Urothelium cell line (cell line): ENCODE results near the gene ITGA8.
"Not testable (repeated sequence)": the region's sequence is repeated elsewhere in the genome, so short reads cannot be mapped to it uniquely, and the experiment has no call there.

Experiments used
- DNase-seq: peaks from one replicate; pipeline ENCODE4 v3.0.0; 2011; ENCODE audit warnings: low spot score, mixed read lengths
- FAIRE-seq: peaks from 2 replicates; lab custom pipeline; 2011; peaks lifted over from hg19 to GRCh38; lab: Jason Lieb, UNC

ITGA8 gene

DNA sequence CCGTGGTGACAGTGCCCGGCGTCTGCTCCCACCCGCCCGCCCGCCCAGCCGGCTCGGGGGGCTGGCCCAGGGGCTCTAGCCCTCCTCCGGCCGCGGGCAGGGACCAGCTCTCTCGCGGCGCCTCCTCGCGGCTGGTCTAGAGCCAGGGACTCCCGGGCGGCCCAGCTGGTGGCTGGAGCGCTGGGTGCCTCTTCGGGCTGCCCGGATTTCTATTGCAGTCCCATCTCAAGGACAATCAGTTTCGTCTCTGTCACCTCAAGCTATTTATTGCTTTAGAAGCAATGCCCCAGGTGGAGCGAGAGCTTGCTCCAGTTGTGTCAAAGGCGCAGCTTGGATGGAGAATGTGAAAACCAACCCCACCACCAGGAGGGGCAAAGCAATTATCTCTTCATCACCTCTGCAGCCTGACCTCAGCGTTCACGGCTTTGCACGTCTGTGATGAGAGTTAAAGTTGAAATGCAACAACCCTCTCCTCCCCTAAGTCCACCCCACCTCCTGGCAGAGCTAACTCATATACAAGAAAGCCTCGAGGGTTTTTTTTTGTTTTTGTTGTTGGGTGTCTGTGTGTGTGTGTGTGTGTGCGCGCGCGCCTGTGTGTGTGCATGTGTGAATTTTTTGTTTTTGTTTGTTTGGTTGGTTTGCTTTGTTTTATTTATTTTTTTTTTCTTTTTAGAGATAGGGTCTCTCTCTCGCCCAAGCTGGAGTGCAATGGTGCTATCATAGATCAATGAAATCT lies at the start of gene ITGA8:
Gene ITGA8, minus strand, starts transcription at position 24 of the 736 bp plus-strand sequence. CDS start 151 bp downstream, outside the sequence.
- FAIRE-seq = no peak
- peak; percentile 41 for DNase-seq

GRCh38 chr10:15764892-15765454 lies 45.3 kb upstream of the ITGA8 start:
- no peak for FAIRE-seq

GRCh38 chr10:15763006-15763405 lies 43.3 kb upstream of the ITGA8 start:
- DNase-seq = no peak
- FAIRE-seq = no peak

More at GRCh38 chr10:15764892-15765454, 45.3 kb upstream of the ITGA8 start:
- DNase-seq = no peak

DNA sequence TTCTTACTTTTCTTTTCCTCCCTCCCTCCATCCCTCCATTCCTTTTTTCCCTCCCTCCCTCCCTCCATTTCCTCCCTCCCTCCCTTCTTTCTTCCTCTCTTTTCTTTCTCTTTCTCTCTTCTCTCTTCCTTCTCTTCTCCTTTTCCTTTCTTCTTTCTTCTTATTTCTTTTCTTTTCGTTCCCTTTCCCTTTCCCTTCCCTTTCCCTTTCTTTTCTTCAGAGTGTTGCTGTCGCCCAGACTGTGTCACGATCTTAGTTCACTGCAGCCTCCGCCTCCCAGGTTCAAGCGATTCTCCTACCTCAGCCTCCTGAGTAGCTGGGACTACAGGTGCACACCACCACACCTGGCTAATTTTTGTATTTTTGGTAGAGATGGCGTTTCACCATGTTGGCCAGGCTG lies 42.5 kb upstream of the ITGA8 start:
- not testable (repeated sequence) for FAIRE-seq, DNase-seq

DNA sequence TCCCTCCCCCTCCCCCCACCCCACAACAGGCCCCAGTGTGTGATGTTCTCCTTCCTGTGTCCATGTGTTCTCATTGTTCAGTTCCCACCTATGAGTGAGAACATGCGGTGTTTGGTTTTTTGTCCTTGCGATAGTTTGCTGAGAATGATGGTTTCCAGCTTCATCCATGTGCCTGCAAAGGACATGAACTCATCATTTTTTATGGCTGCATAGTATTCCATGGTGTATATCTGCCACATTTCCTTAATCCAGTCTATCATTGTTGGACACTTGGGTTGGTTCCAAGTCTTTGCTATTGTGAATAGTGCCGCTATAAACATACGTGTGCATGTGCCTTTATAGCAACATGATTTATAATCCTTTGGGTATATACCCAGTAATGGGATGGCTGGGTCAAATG lies 41.5 kb upstream of the ITGA8 start:
- not testable (repeated sequence) for DNase-seq, FAIRE-seq

DNA sequence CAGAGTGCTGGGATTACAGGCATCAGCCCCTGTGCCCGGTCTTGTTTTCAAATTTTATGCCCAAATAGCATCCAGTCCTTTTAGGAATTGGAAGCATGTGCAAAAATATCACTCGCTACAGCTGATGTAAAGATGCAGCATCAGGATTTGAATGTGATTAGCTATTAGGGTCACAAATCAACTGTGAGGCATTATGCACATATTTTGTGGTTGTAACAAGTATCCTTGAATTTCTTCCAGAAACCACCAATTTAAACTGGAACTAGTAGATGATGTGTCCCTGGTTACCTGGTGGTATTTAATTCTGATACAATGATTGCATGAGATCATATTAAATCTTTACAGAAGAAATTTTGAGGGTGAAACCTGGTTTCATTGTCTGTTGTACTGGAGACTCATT lies 41.0 kb upstream of the ITGA8 start:
- no peak for FAIRE-seq

DNA sequence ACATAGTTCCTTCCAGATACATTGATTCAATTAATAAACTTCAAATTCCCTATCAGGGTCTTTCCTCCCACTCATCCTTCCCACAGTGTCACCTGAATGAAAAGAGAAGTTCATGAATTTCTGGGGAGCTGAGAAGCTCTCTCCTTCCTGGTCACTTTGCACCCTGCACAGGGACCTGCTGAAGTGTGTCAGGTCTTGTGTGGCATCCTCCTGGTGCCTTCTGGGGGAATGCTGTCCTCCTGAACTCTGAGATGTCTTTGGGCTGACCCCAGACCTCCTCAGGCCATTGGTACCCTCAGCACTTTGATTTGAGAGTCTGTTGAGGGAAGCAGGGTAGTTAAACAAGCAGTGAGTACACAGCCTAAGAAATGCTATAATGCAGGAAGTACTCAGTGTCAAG lies 39.5 kb upstream of the ITGA8 start:
- FAIRE-seq (no peak), DNase-seq (no peak)

More for the DNA sequence above, 41.0 kb upstream of the ITGA8 start:
- DNase-seq = no peak

DNA sequence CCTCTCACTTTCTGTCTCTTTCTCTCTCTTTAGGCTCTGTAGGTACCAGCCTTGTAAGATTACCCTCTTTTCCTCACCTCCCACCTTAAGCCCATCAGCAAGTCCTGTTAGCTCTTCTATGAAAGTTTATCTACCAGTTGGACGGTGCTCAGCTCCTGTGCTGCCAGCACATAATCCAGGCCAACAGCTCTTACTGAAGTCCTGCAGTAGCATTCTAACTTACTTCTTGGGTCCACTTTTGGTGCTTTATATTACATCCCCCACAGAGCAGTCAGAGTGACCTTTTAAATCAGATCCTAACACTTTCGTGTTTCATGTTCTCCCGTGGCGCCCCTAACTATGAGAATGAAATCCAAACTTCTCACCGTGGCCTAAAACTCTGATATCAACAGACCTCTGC lies 38.9 kb upstream of the ITGA8 start:
- no peak for DNase-seq

DNA sequence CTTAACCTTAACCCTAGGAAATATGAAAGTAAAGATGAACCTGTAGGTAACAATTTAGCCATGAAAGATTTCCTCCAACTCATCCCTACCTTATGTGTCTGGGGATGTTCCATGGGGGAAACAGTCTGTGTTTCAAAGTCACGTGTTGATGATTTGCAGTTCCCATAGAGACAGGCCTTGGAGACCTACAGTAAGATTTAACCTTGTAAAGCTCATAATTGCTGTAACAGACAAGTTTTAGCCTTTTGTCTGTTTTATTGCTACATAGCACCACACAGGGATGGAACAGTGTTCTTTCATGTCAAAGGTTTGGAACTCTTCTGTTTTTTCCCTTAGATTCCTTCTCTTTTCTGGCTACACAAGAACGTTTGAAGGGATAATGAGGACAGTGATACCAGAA lies 35.2 kb upstream of the ITGA8 start:
- FAIRE-seq = no peak

More for the DNA sequence above, 38.9 kb upstream of the ITGA8 start:
- FAIRE-seq = no peak

DNA sequence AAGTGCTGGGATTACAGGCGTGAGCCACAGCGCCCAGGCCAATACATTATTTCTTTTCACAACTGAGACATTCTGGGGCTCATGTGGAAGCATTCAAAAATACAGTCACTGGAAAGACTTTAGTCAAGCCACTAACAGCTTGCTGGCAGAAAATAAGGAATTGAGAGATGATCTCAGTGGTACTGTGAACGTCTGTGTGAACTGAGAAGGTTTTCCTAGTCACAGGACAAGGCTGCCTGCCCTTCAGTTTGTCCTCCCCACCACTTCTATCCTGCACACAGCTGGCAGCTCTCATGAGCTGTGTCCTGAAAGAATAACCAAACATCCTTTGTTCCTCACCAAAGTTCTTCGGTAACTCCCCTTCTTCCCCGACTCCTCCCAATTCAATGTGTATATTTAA lies 31.3 kb upstream of the ITGA8 start:
- no peak for FAIRE-seq
- DNase-seq = no peak

More for the DNA sequence above, 35.2 kb upstream of the ITGA8 start:
- no peak for DNase-seq

DNA sequence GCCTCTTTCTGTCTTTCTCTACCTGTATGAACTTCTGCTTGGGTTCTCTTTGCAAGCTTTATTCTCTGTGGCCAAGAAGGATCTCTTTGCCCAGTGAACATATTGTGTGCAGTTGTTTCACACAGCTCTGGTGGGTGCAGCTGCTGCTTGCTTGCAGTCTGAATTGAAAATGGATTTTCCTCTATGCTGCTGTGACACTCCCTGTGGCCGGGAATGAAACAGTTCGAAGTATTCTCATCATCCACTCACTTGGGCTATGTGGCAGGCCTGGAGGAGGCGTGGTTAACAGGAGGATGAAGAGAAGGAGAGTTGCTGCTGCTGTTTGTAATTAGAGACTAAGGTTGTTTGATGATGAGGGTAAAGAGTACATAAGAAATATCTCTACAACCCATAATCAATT lies 28.4 kb upstream of the ITGA8 start:
- FAIRE-seq (no peak), DNase-seq (no peak)

- FAIRE-seq = no peak
- DNase-seq = no peak
Observed at GRCh38 chr10:15747632-15748031, 27.9 kb upstream of the ITGA8 start.

DNA sequence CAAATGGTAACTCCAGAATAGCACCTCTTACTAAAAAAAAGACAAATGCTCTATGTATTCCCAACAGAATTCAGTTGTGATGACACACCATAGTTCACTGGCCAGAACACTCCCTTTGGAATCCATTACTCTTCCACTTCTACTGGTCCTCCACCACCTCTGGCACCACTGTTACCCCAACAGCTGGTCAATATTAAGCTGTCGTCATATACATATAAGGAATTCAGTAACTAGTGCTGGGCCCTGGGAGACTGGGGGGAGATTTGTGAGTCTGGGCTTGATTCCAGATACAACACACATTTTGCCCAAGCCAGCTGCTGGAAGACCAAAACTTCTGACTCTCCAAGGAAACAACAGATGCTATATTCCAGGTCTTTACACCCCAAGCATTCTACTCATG lies 26.0 kb upstream of the ITGA8 start:
- no peak for DNase-seq
- FAIRE-seq = no peak

DNA sequence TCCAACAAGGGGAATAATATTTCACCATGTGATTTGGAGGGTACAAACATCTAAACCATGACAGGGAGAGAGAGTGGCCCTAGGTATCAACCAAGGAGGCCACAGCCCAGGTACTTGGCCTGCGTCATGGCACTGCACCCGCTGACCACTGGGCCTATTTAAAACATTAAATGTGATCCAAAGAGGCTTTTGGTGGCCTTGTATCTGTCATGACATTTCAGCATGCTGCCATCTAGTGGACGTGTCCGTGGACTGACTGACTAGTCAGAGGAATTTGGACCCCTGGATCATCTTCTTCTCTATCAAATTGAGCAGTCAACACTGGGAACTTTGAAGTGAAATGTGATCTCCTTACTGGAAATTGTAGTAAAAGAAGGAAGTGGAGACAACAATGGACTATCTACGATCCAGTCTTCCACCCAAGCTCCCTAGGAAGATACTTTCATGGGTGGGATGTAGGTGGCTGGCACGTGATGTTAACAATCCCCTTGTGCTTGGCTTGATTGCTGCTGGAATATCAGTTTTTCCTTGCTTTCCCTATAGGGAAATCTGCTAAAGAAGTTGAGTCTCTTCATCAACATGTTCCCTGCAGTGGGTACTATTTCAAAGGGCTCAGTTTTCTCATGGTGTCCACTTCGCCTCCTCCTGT lies 24.6 kb upstream of the ITGA8 start:
- FAIRE-seq = no peak
- peak; percentile 51 for DNase-seq

DNA sequence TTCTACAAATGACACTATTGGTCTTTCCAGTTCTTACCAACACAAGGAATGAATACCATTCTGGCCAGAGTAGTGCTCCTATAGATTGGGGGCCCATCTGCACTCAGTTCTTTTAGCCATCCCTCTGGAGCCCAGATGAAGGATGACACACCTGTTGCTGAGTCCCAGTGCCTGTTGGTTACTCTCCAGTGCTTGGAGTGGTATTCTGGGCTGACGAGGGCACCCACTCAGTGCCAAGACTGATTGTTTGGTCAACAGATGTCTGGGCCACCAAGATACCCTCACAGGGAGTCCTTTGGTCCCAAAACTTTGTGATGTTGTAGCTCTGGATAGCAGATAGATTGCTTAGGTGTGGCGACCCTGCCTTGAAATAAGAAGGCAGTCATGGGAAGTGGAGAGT lies 23.7 kb upstream of the ITGA8 start:
- DNase-seq = no peak
- no peak for FAIRE-seq

- FAIRE-seq = no peak
Observed at GRCh38 chr10:15742836-15743235, 23.1 kb upstream of the ITGA8 start.

DNA sequence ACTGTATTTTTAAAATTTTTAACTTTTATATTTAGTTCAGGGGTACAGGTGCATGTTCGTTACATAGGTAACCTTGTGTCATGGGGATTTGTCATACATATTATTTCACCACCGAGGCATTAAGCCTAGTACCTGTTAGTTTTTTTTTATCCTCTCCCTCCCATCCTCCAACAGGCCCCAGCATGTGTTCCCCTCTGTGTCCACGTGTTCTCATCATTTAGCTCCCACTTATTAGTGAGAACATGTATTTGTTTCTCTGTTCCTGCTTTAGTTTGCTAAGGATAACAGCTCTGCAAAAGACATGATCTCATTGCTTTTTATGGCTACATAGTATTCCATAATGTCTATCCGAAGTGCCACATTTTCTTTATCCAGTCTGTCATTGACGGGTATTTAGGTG lies 22.4 kb upstream of the ITGA8 start:
- DNase-seq (no peak), FAIRE-seq (no peak)

More at GRCh38 chr10:15742836-15743235, 23.1 kb upstream of the ITGA8 start:
- DNase-seq = peak; percentile 75

DNA sequence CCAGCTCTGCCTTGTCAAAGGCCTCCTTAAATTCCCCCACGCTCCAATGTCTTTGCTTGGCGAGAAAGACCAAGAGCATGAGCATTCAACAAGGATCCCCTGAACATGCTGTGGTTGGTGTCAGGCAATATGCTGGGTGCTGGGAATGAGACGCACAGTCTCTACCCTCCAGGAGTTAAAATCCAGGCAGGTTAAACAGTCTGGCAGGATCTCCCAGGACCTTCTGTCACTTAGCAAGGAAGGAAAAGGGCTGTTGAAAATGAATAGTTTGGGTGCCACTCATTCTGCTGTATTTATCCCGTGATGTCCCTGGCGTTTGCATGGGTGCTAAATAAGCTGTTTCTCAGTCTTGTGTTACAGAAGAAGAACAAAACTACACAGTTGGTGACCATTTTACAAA lies 21.9 kb upstream of the ITGA8 start:
- FAIRE-seq (no peak), DNase-seq (no peak)

GRCh38 chr10:15740261-15740660 lies 20.5 kb upstream of the ITGA8 start:
- no peak for FAIRE-seq
- no peak for DNase-seq

- DNase-seq = peak; percentile 55
- peak; percentile 67 for FAIRE-seq
Observed at GRCh38 chr10:15739254-15739970, 19.7 kb upstream of the ITGA8 start.

DNA sequence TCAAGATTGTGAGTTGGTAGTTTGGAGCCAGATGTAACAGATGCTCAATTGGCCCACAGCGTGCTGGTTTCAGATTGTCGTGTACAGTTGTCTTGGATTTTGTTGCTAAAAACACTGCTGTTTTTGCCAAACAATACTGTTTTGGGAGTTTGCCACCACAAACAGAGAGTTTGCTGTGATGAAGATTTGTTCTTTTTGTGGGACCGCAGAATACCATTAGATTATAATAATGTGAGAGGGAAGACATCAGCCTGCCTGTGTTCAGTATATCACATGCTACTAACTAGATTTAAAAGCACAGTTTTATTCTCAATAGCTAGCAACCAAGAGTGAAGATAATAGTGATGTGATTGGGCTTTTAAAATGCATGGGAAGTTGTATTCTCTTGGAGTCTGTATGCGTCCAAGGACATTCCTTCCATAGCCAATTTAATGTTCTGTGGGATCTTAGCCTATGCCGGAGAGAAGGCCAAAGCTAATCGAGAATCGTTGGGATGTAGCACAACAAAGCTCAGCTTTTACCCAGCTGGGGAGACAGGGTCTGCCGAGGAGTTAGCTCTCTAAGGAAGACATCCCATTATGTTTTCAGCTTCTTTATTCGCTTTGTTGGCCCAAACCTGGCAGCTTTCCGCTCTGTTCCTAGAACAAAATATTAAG lies 18.7 kb upstream of the ITGA8 start:
- DNase-seq (no peak), FAIRE-seq (no peak)
